GM21786 (cell line): ENCODE data around the gene RITA1.
"Not testable (repeated sequence)": the region's sequence is repeated elsewhere in the genome, so short reads cannot be mapped to it uniquely, and the experiment has no call there.

Experiments used
- ATAC-seq: cut with Tn5 transposase; IDR thresholded peaks from one replicate; pipeline ENCODE4 v1.9.1; 2021; ENCODE audit not compliant: unreplicated experiment

The RITA1 gene, protein sequence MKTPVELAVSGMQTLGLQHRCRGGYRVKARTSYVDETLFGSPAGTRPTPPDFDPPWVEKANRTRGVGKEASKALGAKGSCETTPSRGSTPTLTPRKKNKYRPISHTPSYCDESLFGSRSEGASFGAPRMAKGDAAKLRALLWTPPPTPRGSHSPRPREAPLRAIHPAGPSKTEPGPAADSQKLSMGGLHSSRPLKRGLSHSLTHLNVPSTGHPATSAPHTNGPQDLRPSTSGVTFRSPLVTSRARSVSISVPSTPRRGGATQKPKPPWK

GRCh38 chr12:113185180-113186032, at the start of gene RITA1, which contains the start of gene DDX54:
TSS of gene RITA1 (plus strand) at chr12:113185721. CDS start at chr12:113186747, 1,026 bp downstream.
TSS of gene DDX54 (minus strand) at chr12:113185478. CDS start at chr12:113185451, 27 bp downstream.
- peak; percentile 38 for ATAC-seq

DNA sequence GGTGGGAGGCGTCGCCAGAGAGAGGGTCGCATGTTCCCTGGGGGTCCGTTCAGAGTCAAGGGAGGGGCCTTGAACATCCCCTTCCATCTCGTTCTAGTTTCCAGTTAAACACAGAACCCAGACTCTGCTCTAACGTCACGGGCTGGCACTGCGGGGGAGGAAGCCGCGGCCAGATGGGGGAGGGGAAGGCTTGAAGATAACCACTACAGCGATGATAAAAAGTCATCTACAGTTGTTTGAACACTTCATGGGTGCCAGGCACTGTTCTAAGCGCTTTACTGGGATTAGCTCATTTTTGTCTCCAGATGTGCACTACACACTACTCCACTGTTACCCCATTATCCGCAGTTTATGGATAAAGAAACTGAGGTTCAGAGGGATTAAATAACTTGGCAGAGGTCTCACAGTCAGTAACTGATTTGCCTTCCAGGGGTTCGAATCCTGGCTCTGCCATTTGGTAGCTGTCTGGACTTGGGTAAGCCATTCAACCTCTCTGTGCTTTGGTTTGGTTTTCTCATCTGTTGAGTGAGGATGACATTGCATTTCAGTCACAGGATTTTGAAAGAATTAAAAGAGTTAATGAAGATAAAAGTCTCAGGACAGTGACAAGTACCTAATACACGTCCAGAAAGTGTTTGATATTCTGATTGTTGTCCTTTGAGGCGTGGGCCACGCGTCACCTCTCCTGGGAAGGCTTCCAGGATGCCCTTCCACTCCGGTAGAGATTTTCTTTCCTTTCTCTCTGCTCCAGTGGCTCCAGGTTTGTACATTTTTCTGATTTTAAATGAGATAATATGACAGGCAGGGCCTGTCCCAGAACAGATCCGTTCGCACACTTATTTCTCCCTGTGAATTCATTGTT, 49.2 kb upstream of the RITA1 start:
- ATAC-seq, result no peak

DNA sequence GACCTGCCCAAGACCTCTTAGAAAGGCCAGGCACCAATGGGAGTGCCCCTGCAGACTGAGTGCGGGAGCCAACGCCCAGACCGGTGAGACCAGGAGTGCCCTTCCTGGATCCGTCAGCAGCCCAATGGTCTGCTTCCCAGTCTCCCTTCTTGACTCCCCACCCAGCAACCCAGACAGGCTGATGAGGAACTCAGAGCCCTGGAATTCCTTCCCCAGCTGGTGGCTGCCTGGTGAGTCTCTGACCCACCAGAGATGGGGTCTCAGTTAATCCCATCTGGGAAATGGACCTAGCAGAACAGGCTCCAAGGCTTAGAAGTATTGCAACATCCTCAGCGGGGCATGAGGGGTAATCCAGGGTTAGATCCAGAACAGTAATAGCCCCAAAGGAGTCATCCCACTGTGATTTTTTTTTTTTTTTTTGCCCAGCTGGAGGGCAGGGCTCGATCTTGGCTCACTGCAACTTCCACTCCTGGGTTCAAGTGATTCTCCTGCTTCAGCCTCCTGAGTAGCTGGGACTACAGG, 48.5 kb upstream of the RITA1 start:
- no peak for ATAC-seq

GRCh38 chr12:113137861-113138783, 47.4 kb upstream of the RITA1 start:
- ATAC-seq, result no peak

DNA sequence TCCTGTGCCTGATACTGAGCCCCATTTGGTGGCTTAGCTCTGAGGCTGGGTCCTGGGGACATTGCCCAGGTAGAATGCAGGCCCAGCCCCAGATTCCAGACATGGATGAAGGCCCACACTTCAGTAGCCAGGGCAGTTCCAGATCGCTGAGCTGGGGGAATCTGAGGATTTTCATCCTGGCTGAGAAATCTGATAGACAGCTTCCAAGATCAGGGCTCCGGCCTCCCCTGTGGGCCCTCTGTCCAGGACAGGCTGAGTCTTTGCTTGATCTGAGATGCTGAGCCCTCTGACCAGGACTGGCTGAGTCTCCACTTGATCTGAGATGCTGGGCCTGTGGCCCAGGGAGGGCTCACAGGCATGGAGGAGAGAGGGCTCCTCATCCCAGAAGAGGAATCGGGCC, 46.7 kb upstream of the RITA1 start:
- ATAC-seq, result no peak

DNA sequence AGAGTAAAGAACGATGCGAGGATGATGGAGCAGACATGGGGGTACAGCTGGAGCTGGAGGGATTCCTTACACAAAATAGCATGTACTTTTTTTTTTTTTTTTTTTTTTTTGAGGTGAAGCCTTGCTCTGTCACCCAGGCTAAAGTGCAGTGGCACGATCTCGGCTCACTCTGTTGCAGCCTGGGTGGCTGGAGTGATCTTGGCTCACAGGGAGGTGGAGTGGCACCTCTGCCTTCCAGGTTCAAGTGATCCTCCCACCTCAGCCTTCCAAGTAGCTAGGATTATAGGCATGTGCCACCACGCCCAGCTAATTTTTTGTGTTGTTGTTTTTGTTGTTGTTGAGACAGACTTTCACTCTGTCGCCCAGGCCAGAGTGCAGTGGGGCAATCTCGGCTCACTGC, 44.8 kb upstream of the RITA1 start:
- ATAC-seq, result no peak

GRCh38 chr12:113141716-113142115, 43.8 kb upstream of the RITA1 start:
- not testable (repeated sequence) for ATAC-seq

DNA sequence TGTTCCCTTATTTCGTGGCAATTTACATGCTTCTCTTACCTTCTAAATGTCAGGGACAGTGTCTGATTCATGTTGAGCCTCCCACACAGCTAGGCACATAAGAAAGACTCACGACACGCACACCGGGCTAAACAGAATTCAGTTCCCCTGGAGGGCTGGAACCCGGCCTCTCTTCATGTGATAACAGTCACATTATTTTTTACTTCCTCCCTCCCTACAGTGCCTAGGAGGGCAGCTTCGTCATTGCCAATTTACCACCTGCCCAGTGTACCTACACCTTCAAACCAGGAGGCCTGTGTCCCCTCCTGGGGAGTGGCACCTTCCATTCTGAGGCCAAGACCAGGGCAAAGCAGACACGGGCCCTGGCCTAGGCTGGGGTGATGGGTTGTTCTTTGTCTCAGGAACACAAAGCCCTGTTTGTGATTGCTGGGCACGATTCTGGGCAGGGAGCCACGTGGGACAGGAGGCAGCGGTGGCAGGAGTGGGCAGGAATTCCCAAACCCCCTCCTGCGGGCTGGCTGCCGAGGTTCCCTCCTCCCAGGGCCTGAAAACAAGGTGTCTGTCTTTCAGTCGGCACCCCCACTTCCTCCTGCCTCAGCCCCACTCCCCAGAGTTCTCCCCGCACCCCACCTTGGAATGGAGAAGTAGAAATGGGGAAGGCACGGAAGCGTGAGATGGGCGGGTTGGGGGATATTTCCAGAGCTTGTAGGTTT, 43.2 kb upstream of the RITA1 start:
- ATAC-seq, result no peak

- no peak for ATAC-seq
Measured at GRCh38 chr12:113142886-113143332, 42.6 kb upstream of the RITA1 start.

- no peak for ATAC-seq
Measured at GRCh38 chr12:113143959-113144358, 41.6 kb upstream of the RITA1 start.

GRCh38 chr12:113144806-113145205, 40.7 kb upstream of the RITA1 start:
- no peak for ATAC-seq

DNA sequence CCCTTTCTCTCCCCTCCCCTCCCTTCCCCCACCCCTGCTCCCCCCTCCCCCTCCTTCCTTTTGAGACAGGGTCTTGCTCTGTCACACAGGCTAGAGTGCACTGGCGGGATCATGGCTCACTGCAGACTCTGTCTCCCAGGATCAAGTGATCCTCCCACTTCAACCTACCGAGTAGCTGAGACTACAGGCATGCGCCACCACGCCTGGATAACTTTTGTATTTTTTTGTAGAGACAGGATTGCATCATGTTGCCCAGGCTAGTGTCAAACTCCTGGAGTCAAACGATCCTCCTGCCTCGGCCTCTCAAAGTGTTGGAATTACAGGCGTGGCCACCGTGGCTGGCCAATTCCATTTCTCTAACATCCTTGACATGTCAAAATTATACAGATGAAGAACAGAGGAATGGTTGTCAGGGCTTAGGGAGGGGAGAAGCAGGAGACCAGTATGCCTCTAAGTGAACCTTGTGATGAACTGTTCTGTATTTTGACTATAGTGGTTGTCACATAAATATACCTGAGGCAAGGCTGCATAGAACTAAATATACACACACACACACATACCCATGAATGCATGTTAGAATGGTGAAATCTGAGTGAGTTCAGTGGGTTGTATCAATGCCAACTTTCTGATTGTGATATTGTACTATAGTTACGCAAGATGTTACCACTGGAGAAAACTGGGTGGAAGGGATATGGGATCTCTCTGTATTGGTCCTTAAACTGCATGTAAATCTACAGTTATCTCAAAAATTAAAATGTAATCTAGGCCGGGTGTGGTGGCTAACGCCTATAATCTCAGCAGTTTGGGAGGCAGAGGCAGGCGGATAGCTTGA, 39.6 kb upstream of the RITA1 start:
- ATAC-seq, result no peak

DNA sequence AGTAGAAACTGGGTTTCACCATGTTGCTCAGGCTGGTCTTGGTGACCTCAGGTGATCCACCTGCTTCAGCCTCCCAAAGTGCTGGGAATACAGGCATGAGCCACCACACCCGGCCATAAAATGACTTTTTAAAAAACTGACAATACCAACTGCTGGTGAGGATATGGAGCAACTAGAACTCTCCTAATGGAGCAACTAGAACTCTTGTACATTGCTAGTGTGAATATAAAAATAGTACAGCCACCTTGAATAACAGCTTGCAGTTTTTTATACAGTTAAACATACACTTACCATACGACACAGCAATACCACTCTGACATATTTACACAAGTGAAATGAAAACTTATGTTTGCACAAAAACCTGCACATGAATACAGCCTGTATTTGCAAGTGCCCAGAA, 38.5 kb upstream of the RITA1 start:
- no peak for ATAC-seq

DNA sequence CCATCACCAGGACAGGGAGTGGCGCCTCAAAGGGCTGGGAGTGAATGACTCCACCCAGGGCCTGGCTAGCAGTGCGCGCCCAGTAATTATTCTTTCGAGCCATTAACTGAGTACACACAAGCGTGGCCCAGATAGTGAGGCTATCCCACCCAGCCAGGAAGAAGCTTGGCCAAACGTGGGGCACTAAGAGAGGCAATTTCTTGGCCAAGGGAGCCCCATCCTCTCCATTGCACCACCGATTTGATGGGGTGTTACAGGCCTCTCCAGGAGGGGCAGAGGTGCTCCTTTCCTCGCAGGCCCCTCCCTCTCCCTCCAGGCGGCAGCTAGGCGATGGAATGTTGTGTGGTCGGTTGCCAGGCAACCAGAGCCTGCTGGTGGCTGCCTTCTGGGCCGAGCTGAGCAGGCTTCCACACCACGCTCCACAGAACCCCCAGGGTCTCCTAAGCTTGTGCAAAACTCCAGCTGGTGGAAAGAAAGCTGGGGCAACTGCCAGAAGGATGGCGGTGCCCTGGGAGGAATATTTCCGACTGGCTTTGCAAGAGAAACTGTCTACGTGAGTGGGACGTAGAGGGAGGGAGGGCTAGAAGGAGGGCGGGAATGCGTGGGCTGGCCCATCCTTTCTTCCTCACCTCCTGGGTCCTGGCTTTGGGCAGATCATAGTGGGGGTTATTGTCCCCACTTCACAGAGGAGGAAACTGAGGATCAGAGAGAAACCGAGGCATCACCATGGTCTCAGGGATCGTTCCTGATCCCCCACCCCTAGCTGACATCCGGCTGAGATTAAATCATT, 36.0 kb upstream of the RITA1 start, which contains the start of gene CFAP73:
CFAP73 (plus strand) TSS at position 364 of the 790 bp plus-strand sequence; CDS start at position 498, 134 bp downstream.
- no peak for ATAC-seq

- no peak for ATAC-seq
Measured at GRCh38 chr12:113151655-113152054, 33.9 kb upstream of the RITA1 start.

DNA sequence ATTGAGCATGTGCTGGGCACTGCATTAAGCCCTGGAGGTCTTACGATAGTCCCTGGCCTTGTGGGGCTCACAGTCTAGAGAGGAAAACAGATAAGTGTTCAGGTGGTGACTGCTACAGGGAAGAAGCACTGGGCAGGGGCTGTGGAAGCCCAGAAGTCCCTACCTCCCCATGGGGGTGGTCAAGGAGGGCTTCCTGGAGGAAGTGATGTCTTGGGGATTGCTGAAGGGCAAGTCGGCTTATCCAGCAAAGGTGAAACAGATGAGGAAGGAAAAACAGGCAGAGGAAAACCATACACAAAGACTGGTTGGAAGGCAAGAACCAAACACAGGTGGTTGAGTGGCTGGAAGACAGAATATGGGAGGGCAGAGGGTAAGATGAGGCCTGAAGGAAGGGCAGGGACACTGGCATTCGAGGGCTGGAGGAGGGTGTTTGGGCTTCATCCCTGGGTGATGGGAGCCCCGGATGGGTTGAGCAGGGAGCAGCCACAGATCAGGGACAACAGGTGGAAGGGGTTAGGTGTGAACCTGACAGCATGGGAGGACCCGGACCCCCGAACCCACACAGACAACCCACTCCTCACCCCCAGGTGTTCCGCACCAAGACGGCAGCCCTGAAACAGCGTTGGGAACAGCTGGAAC, 33.2 kb upstream of the RITA1 start:
- ATAC-seq, result no peak
